KMS-11 (cell line): ENCODE data around the gene TRIP13.
"Not testable (repeated sequence)": the region's sequence is repeated elsewhere in the genome, so short reads cannot be mapped to it uniquely, and the experiment has no call there.

Experiments
- H2AFZ ChIP-seq: fragments of 200-600 bp; sonication (generic); 2 replicates; pipeline ENCODE4 v1.6.1; 2016; ENCODE audit warnings: antibody characterized with exemption, mixed run types, low read depth
- H3K27ac ChIP-seq: fragments of 200-600 bp; sonication (generic); 2 replicates; pipeline ENCODE4 v1.6.1; 2016; ENCODE audit warnings: mild to moderate bottlenecking, mixed run types
- H3K27me3 ChIP-seq: fragments of 200-600 bp; sonication (generic); 2 replicates; pipeline ENCODE4 v1.6.1; 2017; ENCODE audit warnings: mild to moderate bottlenecking, low read depth, mixed run types, moderate library complexity; ENCODE audit not compliant: insufficient read depth
- H3K36me3 ChIP-seq: fragments of 200-600 bp; sonication (generic); 2 replicates; pipeline ENCODE4 v1.6.1; 2017; ENCODE audit warnings: mild to moderate bottlenecking, mixed run types; ENCODE audit not compliant: insufficient read depth
- H3K4me1 ChIP-seq: fragments of 200-600 bp; sonication (generic); 2 replicates; pipeline ENCODE4 v1.6.1; 2016; ENCODE audit warnings: mild to moderate bottlenecking, low read depth, mixed run types; ENCODE audit not compliant: poor library complexity, severe bottlenecking
- H3K4me2 ChIP-seq: fragments of 200-600 bp; sonication (generic); 2 replicates; pipeline ENCODE4 v1.7.0; 2016; ENCODE audit warnings: mild to moderate bottlenecking, mixed run types
- H3K4me3 ChIP-seq: fragments of 200-600 bp; sonication (generic); IDR thresholded peaks from 2 replicates; pipeline ENCODE4 v1.6.1; 2017; ENCODE audit warnings: low read depth, low read length, mixed read lengths; ENCODE audit not compliant: insufficient read depth
- H3K79me2 ChIP-seq: fragments of 200-600 bp; sonication (generic); 2 replicates; pipeline ENCODE4 v1.6.1; 2016; ENCODE audit warnings: low read depth, mixed run types; ENCODE audit not compliant: insufficient read depth
- H3K9ac ChIP-seq: fragments of 200-600 bp; sonication (generic); 2 replicates; pipeline ENCODE4 v1.6.1; 2016; ENCODE audit warnings: mild to moderate bottlenecking, mixed run types
- H4K20me1 ChIP-seq: fragments of 200-600 bp; sonication (generic); 2 replicates; pipeline ENCODE4 v1.6.1; 2016; ENCODE audit warnings: mild to moderate bottlenecking, mixed run types; ENCODE audit not compliant: insufficient read depth
- TF ChIP-seq, protein P1 (sequence below): fragments of 200-600 bp; sonication (generic); conservative IDR thresholded peaks from 2 replicates; pipeline ENCODE4 v1.6.1; 2017; ENCODE audit warnings: low read depth, mild to moderate bottlenecking, antibody characterized with exemption, low read length, moderate library complexity, mixed read lengths

TRIP13 gene

DNA sequence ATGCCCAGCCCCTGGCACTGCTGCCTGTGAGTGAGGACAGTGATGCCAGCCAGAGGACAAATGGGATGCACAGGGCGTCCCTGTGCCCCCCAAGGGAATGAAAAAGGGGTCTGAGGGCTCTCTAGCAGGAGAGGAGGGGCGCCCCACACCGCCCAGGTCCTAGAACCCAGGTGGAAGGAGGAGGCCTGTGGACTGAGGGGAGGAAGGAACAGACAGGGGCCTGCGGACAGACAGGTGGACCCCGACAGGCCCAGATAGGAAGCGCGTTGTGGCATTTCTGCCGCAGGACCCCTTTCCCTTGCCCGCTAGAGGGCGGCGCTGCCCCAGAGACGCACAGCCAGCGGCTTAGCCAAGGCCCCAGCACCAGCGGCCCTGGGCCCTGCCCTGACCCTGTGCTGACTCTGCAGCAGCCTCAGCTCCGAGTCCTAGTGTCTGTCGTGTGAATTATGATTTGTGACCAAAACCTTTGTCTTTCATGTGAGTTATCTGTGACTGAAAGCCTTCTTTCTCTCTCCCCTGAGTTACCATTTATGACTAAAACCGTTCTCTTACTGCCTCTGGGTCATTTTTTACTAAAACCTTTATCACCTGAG is 30.7 kb downstream of the TRIP13 start:
- Histone ChIP-seq H3K4me1 (peaks cover 15% of the 10 kb centered on the region), H2AFZ (peak overlapping the region; percentile 1; the same call in 1 of the 2 replicates), H3K27ac (no peak overlapping the region), H3K36me3 (no peaks in the 10 kb centered on the region), H4K20me1 (no peaks in the 10 kb centered on the region), H3K79me2 (no peaks in the 10 kb centered on the region), H3K4me3 (no peak overlapping the region), H3K9ac (no peak overlapping the region), H3K27me3 (no peaks in the 10 kb centered on the region), H3K4me2 (peak overlapping the region; percentile 42)
- TF ChIP-seq, protein P1, sequence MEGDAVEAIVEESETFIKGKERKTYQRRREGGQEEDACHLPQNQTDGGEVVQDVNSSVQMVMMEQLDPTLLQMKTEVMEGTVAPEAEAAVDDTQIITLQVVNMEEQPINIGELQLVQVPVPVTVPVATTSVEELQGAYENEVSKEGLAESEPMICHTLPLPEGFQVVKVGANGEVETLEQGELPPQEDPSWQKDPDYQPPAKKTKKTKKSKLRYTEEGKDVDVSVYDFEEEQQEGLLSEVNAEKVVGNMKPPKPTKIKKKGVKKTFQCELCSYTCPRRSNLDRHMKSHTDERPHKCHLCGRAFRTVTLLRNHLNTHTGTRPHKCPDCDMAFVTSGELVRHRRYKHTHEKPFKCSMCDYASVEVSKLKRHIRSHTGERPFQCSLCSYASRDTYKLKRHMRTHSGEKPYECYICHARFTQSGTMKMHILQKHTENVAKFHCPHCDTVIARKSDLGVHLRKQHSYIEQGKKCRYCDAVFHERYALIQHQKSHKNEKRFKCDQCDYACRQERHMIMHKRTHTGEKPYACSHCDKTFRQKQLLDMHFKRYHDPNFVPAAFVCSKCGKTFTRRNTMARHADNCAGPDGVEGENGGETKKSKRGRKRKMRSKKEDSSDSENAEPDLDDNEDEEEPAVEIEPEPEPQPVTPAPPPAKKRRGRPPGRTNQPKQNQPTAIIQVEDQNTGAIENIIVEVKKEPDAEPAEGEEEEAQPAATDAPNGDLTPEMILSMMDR, result peak; percentile 89

DNA sequence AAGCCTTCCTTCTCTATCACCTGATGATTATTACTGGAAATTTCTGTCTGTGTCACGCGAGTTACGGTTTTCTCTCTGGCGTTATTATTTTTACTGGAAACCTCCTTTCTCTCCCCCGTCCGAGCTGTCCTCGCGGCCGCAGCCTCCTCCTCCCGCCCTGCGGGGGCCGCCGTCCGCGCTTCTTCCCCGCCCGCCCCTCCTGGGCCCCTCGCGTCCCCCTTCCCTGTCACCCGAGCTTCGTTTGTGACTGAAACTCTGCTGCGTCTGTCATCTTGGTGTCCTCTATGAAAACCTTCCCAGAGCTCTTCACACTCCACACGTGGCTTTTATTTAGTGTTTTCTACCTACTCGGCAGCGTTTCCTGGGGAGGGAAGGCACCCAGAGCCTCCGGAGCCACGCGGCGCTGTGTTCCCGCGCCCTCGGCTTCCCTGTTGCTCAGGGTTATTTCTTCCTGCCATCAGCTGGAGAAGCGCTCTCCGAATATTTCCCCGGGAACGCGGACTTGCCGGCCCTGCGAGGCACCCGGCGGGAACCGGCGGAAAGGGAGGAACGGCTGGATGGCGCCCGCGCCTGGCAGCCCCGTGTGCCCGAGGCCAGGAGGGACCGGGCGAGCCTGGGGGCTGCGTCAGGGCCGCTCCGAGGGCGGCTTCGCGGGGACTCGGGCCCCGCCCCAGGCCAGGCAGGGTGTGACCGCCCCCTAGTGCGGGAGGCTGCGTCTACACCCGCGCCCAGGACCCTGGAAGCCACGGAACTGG is 33.9 kb downstream of the TRIP13 start:
- Histone ChIP-seq H3K4me3 (no peak overlapping the region), H2AFZ (no peak overlapping the region)

DNA sequence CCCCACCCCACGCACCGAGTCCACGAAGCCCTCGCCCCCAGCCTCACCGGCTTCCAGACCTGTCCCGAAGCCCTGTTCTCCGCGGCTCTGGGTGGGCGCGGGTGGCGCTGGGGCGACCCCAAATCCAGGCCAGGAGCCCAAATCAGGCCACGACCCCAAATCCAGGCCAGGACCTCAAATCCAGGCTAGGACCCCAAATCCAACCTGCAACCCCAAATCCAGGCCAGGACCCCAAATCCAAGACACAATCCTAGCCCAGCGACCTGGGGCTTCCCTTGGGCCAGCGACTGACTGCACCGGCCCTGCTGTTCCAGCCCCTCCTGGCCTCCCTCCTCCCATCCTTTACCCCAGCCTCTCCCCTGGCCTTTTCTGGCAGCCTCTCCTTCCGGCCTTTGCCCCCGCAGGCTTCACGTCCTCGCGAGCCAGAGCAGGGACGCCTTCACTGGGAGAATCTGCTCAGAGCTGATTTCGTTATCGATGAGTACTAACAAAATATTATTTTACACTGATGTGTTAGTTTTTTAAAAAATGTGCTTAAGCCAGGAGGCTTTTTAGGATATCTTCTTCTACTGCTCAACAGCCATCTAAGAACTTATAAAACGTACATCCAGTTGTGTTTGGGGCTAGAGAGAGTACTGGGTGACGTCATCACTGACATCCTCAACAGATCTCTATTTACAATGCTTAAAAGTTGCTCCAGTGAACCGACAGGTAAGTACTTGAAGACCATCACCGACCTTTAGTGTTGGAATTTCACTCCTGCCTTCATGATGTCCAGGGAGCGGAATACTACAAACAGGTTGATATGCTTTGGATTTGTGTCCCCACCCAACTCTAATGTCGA is 34.7 kb downstream of the TRIP13 start:
- no peak overlapping the region for H2AFZ ChIP-seq
- no peaks in the 10 kb centered on the region for H3K27me3 ChIP-seq
- no peak overlapping the region for H3K27ac ChIP-seq
- H4K20me1 ChIP-seq, result no peaks in the 10 kb centered on the region
- no peak overlapping the region for H3K4me3 ChIP-seq
- no peaks in the 10 kb centered on the region for H3K36me3 ChIP-seq
- H3K9ac ChIP-seq, result no peak overlapping the region
- H3K4me1 ChIP-seq, result peaks cover 15% of the 10 kb centered on the region
- no peak overlapping the region for H3K4me2 ChIP-seq
- TF ChIP-seq, protein P1, result no peak
- H3K79me2 ChIP-seq, result no peaks in the 10 kb centered on the region

More for the DNA sequence above, 33.9 kb downstream of the TRIP13 start:
- Histone ChIP-seq H3K36me3 (no peaks in the 10 kb centered on the region), H3K4me1 (peaks cover 15% of the 10 kb centered on the region), H3K9ac (no peak overlapping the region), H3K27ac (no peak overlapping the region), H3K27me3 (no peaks in the 10 kb centered on the region), H3K4me2 (no peak overlapping the region), H4K20me1 (no peaks in the 10 kb centered on the region), H3K79me2 (no peaks in the 10 kb centered on the region)
- TF ChIP-seq, protein P1, result no peak

DNA sequence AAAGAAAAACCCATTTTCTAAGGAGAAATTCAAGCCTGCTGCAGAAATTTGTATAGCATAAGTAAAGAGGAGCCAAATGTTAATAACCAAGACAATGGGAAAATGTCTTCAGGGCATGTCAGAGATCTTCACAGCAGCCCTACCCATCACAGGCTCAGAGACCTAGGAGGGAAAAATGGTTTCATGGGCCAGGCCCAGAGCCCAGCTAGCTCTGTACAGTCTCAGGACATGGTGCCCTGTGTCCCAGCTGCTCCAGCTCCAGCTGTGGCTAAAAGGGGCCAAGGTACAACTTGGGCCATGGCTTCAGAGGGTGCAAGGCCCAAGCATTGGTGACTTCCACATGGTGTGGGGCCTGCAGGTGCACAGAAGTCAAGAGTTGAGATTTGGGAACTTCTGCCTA is 36.5 kb downstream of the TRIP13 start:
- H3K9ac ChIP-seq, H3K27ac ChIP-seq, H3K4me1 ChIP-seq, H3K27me3 ChIP-seq, H3K79me2 ChIP-seq, H2AFZ ChIP-seq, H4K20me1 ChIP-seq, H3K4me3 ChIP-seq, H3K4me2 ChIP-seq, H3K36me3 ChIP-seq: not testable (repeated sequence)
